ENCODE results near the gene ATP9B. TPM values are rescaled to one million over a fixed set of nuclear protein-coding genes. Genes with fewer than 3 reads are reported as not detected.

The ATP9B gene
- total RNA-seq, 1 donor, result 29.3 TPM

- H3K27me3 ChIP-seq (ENCODE audit: insufficient read depth, low read length), result no peaks in the 10 kb centered on the region
- no peak overlapping the region for H3K4me3 ChIP-seq (ENCODE audit: insufficient read depth, low read length)
- no peak overlapping the region for H2AFZ ChIP-seq (ENCODE audit: low read length)
- H3K4me1 ChIP-seq (ENCODE audit: insufficient read depth, low read length), result no peaks in the 10 kb centered on the region
- DNase-seq (ENCODE audit: insufficient read length, low spot score, missing footprints), result no peak
- TF ChIP-seq, protein P1, sequence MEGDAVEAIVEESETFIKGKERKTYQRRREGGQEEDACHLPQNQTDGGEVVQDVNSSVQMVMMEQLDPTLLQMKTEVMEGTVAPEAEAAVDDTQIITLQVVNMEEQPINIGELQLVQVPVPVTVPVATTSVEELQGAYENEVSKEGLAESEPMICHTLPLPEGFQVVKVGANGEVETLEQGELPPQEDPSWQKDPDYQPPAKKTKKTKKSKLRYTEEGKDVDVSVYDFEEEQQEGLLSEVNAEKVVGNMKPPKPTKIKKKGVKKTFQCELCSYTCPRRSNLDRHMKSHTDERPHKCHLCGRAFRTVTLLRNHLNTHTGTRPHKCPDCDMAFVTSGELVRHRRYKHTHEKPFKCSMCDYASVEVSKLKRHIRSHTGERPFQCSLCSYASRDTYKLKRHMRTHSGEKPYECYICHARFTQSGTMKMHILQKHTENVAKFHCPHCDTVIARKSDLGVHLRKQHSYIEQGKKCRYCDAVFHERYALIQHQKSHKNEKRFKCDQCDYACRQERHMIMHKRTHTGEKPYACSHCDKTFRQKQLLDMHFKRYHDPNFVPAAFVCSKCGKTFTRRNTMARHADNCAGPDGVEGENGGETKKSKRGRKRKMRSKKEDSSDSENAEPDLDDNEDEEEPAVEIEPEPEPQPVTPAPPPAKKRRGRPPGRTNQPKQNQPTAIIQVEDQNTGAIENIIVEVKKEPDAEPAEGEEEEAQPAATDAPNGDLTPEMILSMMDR (IDR thresholded peaks at IDR 0.05; ENCODE audit: extremely low read depth, low read depth, low read length), result no peak
- no peaks in the 10 kb centered on the region for H4K20me1 ChIP-seq (ENCODE audit: insufficient read depth, low read length)
- no peaks in the 10 kb centered on the region for H3K79me2 ChIP-seq (ENCODE audit: insufficient read depth, low read length)
- H3K27ac ChIP-seq (ENCODE audit: low read depth, low read length), result no peak overlapping the region
- H3K9me3 ChIP-seq (ENCODE audit: low read depth, low read length), result no peaks in the 10 kb centered on the region
- H3K36me3 ChIP-seq (ENCODE audit: insufficient read depth, low read length), result no peaks in the 10 kb centered on the region
- no peak overlapping the region for H3K4me2 ChIP-seq (ENCODE audit: insufficient read depth, low read length)
Observed at GRCh38 chr18:79178113-79178531, 108.9 kb downstream of the ATP9B start.

GRCh38 chr18:79182047-79182713, 113.0 kb downstream of the ATP9B start:
- Histone ChIP-seq H3K27ac (ENCODE audit: low read depth, low read length) (no peak overlapping the region), H2AFZ (ENCODE audit: low read length) (no peak overlapping the region), H4K20me1 (ENCODE audit: insufficient read depth, low read length) (no peaks in the 10 kb centered on the region), H3K4me3 (ENCODE audit: insufficient read depth, low read length) (no peak overlapping the region), H3K79me2 (ENCODE audit: insufficient read depth, low read length) (no peaks in the 10 kb centered on the region), H3K36me3 (ENCODE audit: insufficient read depth, low read length) (no peaks in the 10 kb centered on the region), H3K9me3 (ENCODE audit: low read depth, low read length) (no peaks in the 10 kb centered on the region), H3K4me2 (ENCODE audit: insufficient read depth, low read length) (no peak overlapping the region), H3K4me1 (ENCODE audit: insufficient read depth, low read length) (no peaks in the 10 kb centered on the region), H3K27me3 (ENCODE audit: insufficient read depth, low read length) (no peaks in the 10 kb centered on the region)
- no peak for DNase-seq (ENCODE audit: insufficient read length, low spot score, missing footprints)
- TF ChIP-seq, protein P1 (IDR thresholded peaks at IDR 0.05; ENCODE audit: extremely low read depth, low read depth, low read length), result no peak

DNA sequence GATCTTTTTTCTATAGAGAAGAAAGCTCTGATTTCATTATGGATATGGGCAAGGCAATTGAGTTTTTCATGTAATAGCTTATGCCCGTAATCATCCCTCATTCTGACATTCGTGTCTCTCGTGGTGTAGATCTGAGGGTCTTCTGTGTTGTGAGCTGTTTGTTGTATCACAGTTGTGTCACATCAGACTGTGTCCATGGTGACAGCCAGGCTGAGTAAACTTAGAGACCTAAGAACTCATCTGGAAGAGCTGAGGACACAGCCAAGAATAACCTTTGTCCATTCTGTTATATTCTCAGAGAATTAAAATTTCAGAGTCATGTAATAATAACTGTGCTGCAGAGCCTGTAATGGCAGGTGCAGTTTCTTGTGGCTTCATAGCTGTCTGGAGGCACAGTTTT, 116.5 kb downstream of the ATP9B start:
- no peak overlapping the region for H3K4me2 ChIP-seq (ENCODE audit: insufficient read depth, low read length)
- H3K79me2 ChIP-seq (ENCODE audit: insufficient read depth, low read length), result no peaks in the 10 kb centered on the region
- H3K36me3 ChIP-seq (ENCODE audit: insufficient read depth, low read length), result no peaks in the 10 kb centered on the region
- H3K4me1 ChIP-seq (ENCODE audit: insufficient read depth, low read length), result no peaks in the 10 kb centered on the region
- no peaks in the 10 kb centered on the region for H3K9me3 ChIP-seq (ENCODE audit: low read depth, low read length)
- H3K27ac ChIP-seq (ENCODE audit: low read depth, low read length), result no peak overlapping the region
- TF ChIP-seq, protein P1 (IDR thresholded peaks at IDR 0.05; ENCODE audit: extremely low read depth, low read depth, low read length), result no peak
- H4K20me1 ChIP-seq (ENCODE audit: insufficient read depth, low read length), result no peaks in the 10 kb centered on the region
- H2AFZ ChIP-seq (ENCODE audit: low read length), result no peak overlapping the region
- DNase-seq (ENCODE audit: insufficient read length, low spot score, missing footprints), result no peak
- no peaks in the 10 kb centered on the region for H3K27me3 ChIP-seq (ENCODE audit: insufficient read depth, low read length)
- H3K4me3 ChIP-seq (ENCODE audit: insufficient read depth, low read length), result no peak overlapping the region

GRCh38 chr18:79186649-79187048, 117.5 kb downstream of the ATP9B start:
- no peak overlapping the region for H3K4me3 ChIP-seq (ENCODE audit: insufficient read depth, low read length)
- DNase-seq (ENCODE audit: insufficient read length, low spot score, missing footprints), result no peak
- no peak overlapping the region for H3K27ac ChIP-seq (ENCODE audit: low read depth, low read length)
- H3K27me3 ChIP-seq (ENCODE audit: insufficient read depth, low read length), result no peaks in the 10 kb centered on the region
- no peak overlapping the region for H3K4me2 ChIP-seq (ENCODE audit: insufficient read depth, low read length)
- no peaks in the 10 kb centered on the region for H3K79me2 ChIP-seq (ENCODE audit: insufficient read depth, low read length)
- no peak overlapping the region for H2AFZ ChIP-seq (ENCODE audit: low read length)
- no peaks in the 10 kb centered on the region for H3K4me1 ChIP-seq (ENCODE audit: insufficient read depth, low read length)
- TF ChIP-seq, protein P1 (IDR thresholded peaks at IDR 0.05; ENCODE audit: extremely low read depth, low read depth, low read length), result no peak
- H3K36me3 ChIP-seq (ENCODE audit: insufficient read depth, low read length), result no peaks in the 10 kb centered on the region
- H3K9me3 ChIP-seq (ENCODE audit: low read depth, low read length), result no peaks in the 10 kb centered on the region
- no peaks in the 10 kb centered on the region for H4K20me1 ChIP-seq (ENCODE audit: insufficient read depth, low read length)

All from osteoblast (primary cell).